Measurements from ENCODE around the gene CDH4. TPM values are rescaled to one million over a fixed set of nuclear protein-coding genes. Genes with fewer than 3 reads are reported as not detected.

Gene CDH4
- total and polyA plus RNA-seq, 2 donors (not counting 1 experiment from before 2014, with no cell fraction given), result not detected

- ChIA-PET POLR2A (no interaction called here), CTCF (no interaction called here)
- intact Hi-C loops (cut with micrococcal nuclease), result no loop called here
- no peak for DNase-seq
- H3K79me2 ChIP-seq (ENCODE audit: control insufficient read depth, insufficient read depth, low read length), result no peaks in the 10 kb centered on the region
- H3K9ac ChIP-seq (ENCODE audit: low read length), result no peak overlapping the region
- H3K4me1 Mint-ChIP-seq, result no peaks in the 10 kb centered on the region
- no peak overlapping the region for H2AFZ ChIP-seq (ENCODE audit: insufficient read depth, low read depth, low read length, poor library complexity, severe bottlenecking)
- no peaks in the 10 kb centered on the region for H3K9me3 Mint-ChIP-seq (ENCODE audit: insufficient read depth)
- H3K36me3 ChIP-seq (replicated peaks in 1 of 2; ENCODE audit: control extremely low read depth in 1 of 2, control insufficient read depth in 1 of 2, extremely low read depth in 1 of 2, insufficient read depth in 2 of 2, low read length in 1 of 2), result no peaks in the 10 kb centered on the region
- 95% methylated on average over 10 of the region's 19 CpGs for WGBS (ENCODE audit: insufficient coverage)
- no peak for ATAC-seq (ENCODE audit: low read depth)
- TF ChIP-seq EZH2 (IDR thresholded peaks at IDR 0.05; ENCODE audit: borderline replicate concordance, insufficient read depth, low read depth, low read length, poor library complexity, severe bottlenecking) (no peak), CTCF (IDR thresholded peaks at IDR 0.05) (no peak)
- H3K27ac Mint-ChIP-seq, result no peak overlapping the region
- H3K4me1 ChIP-seq (ENCODE audit: control insufficient read depth in 2 of 2, insufficient read depth in 2 of 2, low read length in 2 of 2), result no peaks in the 10 kb centered on the region
- no peaks in the 10 kb centered on the region for H3K27me3 Mint-ChIP-seq
- no peak overlapping the region for H3K4me3 Mint-ChIP-seq
- H3K9me3 ChIP-seq (ENCODE audit: control extremely low read depth in 1 of 3, control insufficient read depth in 2 of 3, insufficient read depth in 1 of 3, low read length in 2 of 3), result peaks cover 0 to 30% (median 0%) of the 10 kb centered on the region in 3 donors
- no peaks in the 10 kb centered on the region for H3K27me3 ChIP-seq (replicated peaks in 1 of 4; ENCODE audit: control extremely low read depth in 1 of 4, control insufficient read depth in 3 of 4, insufficient read depth in 4 of 4, low read length in 3 of 4)
- no peak overlapping the region for H3K4me3 ChIP-seq (ENCODE audit: control extremely low read depth in 1 of 5, extremely low read depth in 1 of 5, insufficient read depth in 1 of 5, low read depth in 2 of 5, low read length in 4 of 5)
- no peak overlapping the region for H3K4me2 ChIP-seq (replicated peaks; ENCODE audit: low read depth, low read length, poor library complexity, severe bottlenecking)
- no peak overlapping the region for H3K27ac ChIP-seq (ENCODE audit: low read length in 2 of 2)
- no peaks in the 10 kb centered on the region for H4K20me1 ChIP-seq (ENCODE audit: control insufficient read depth, insufficient read depth, low read length, poor library complexity, severe bottlenecking)
These were observed 287.8 kb downstream of the CDH4 start for GRCh38 chr20:61539706-61540360.

- DNase-seq, result no peak
- no peak overlapping the region for H3K27ac ChIP-seq (ENCODE audit: low read length in 2 of 2)
- ATAC-seq (ENCODE audit: low read depth), result no peak
- Mint-ChIP-seq H3K4me1 (no peaks in the 10 kb centered on the region), H3K27me3 (no peaks in the 10 kb centered on the region), H3K27ac (no peak overlapping the region), H3K9me3 (ENCODE audit: insufficient read depth) (no peaks in the 10 kb centered on the region), H3K4me3 (no peak overlapping the region)
- H3K4me1 ChIP-seq (ENCODE audit: control insufficient read depth in 2 of 2, insufficient read depth in 2 of 2, low read length in 2 of 2), result no peaks in the 10 kb centered on the region
- no peaks in the 10 kb centered on the region for H3K27me3 ChIP-seq (replicated peaks in 1 of 4; ENCODE audit: control extremely low read depth in 1 of 4, control insufficient read depth in 3 of 4, insufficient read depth in 4 of 4, low read length in 3 of 4)
- H3K79me2 ChIP-seq (ENCODE audit: control insufficient read depth, insufficient read depth, low read length), result no peaks in the 10 kb centered on the region
- intact Hi-C loops (cut with micrococcal nuclease), result no loop called here
- H4K20me1 ChIP-seq (ENCODE audit: control insufficient read depth, insufficient read depth, low read length, poor library complexity, severe bottlenecking), result no peaks in the 10 kb centered on the region
- peaks cover 0 to 31% (median 0%) of the 10 kb centered on the region in 3 donors for H3K9me3 ChIP-seq (ENCODE audit: control extremely low read depth in 1 of 3, control insufficient read depth in 2 of 3, insufficient read depth in 1 of 3, low read length in 2 of 3)
- no peak overlapping the region for H3K4me2 ChIP-seq (replicated peaks; ENCODE audit: low read depth, low read length, poor library complexity, severe bottlenecking)
- H3K9ac ChIP-seq (ENCODE audit: low read length), result no peak overlapping the region
- no peaks in the 10 kb centered on the region for H3K36me3 ChIP-seq (replicated peaks in 1 of 2; ENCODE audit: control extremely low read depth in 1 of 2, control insufficient read depth in 1 of 2, extremely low read depth in 1 of 2, insufficient read depth in 2 of 2, low read length in 1 of 2)
- no peak overlapping the region for H3K4me3 ChIP-seq (ENCODE audit: control extremely low read depth in 1 of 5, extremely low read depth in 1 of 5, insufficient read depth in 1 of 5, low read depth in 2 of 5, low read length in 4 of 5)
- WGBS (ENCODE audit: insufficient coverage), result 76% methylated on average over 3 of the region's 7 CpGs
- H2AFZ ChIP-seq (ENCODE audit: insufficient read depth, low read depth, low read length, poor library complexity, severe bottlenecking), result no peak overlapping the region
- ChIA-PET CTCF (no interaction called here), POLR2A (no interaction called here)
- no peak for TF ChIP-seq EZH2 (IDR thresholded peaks at IDR 0.05; ENCODE audit: borderline replicate concordance, insufficient read depth, low read depth, low read length, poor library complexity, severe bottlenecking)
- no peak for TF ChIP-seq CTCF (IDR thresholded peaks at IDR 0.05)
These were observed 289.5 kb downstream of the CDH4 start for GRCh38 chr20:61541537-61541936.

All from B cell (primary cell).